ENCODE measurements around the gene CHRNB1.

The CHRNB1 gene

DNA sequence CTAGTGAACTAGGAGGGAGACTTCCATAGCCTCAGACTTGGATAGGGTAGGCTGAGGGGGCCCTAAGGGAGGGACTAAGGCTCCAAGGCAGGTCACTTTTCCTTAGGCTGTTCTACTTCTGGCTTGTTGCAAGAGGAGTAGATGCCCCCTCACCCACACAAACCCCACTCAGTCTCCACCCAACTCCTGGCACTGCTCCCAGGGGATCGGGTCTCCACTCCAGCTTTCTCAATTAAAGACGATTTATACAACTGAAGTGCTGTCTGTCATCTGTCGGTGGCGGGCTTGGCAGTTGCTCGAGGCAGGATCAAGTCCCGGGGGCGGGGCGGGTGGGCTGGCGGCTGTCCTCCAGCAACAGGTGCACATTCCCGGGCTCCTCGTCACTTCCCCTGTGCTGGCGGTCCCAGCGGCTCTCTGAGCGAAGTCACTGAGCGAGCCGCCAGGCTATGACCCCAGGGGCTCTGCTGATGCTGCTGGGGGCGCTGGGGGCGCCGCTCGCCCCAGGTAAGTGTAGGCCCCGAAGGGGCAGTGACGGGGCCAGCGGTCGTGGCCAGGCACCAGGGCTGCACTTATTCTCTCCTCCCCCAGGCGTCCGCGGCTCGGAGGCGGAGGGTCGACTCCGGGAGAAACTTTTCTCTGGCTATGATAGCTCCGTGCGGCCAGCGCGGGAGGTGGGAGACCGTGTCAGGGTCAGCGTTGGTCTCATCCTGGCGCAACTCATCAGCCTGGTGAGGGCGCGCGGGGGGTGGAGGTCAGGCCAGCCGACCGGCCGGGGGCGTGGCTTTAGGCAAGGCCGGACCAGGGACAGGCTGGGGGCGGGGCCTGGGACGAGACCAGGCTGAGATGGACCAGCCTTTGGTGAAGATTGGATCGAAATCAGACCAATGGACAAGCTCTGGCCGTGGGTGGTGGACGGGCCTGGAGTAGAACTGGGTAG, at the start of gene CHRNB1:
TSS of gene CHRNB1 (plus strand) at position 380 of the 937 bp plus-strand sequence. CDS start at position 447, 67 bp downstream.
- no peak for DNase-seq
- Histone ChIP-seq H3K4me3 (ENCODE audit: low read depth, low read length) (no peak within 1 kb of the TSS), H3K27me3 (ENCODE audit: insufficient read depth, low read depth, severe bottlenecking) (no peaks in the 10 kb centered on the region)

DNA sequence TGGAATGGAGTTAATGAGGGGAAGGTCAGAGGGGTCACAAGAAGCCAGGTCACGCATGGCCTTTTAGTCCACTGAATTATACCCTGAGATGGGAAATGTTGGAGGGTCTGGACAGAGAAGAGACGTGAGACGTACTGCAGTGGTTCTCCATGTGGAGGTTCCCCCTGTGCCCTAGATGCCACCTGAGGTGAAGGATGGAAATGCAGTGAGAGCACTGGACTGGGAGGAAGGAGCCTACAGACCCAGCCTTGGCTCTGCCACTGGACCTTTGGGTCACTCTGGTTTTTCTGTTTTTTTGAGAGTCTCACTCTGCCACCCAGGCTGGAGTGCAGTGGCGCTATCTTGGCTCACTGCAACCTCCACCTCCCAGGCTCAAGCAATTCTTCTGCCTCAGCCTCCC, 48.7 kb upstream of the CHRNB1 start:
- DNase-seq: no peak
- Histone ChIP-seq H3K9me3 (ENCODE audit: severe bottlenecking) (no peaks in the 10 kb centered on the region), H3K36me3 (peaks cover 5% of the 10 kb centered on the region), H3K27me3 (ENCODE audit: insufficient read depth, low read depth, severe bottlenecking) (no peaks in the 10 kb centered on the region), H3K27ac (no peak overlapping the region), H3K4me3 (ENCODE audit: low read depth, low read length) (no peak overlapping the region)
- no peak for TF ChIP-seq CTCF (IDR thresholded peaks at IDR 0.05; ENCODE audit: low read depth, low read length)

More for the DNA sequence above, at the start of gene CHRNB1:
- H3K36me3 ChIP-seq: no peaks in the 10 kb centered on the region
- H3K27ac ChIP-seq: no peak within 1 kb of the TSS
- H3K9me3 ChIP-seq (ENCODE audit: severe bottlenecking): no peaks in the 10 kb centered on the region
- no peak for TF ChIP-seq CTCF (IDR thresholded peaks at IDR 0.05; ENCODE audit: low read depth, low read length)

DNA sequence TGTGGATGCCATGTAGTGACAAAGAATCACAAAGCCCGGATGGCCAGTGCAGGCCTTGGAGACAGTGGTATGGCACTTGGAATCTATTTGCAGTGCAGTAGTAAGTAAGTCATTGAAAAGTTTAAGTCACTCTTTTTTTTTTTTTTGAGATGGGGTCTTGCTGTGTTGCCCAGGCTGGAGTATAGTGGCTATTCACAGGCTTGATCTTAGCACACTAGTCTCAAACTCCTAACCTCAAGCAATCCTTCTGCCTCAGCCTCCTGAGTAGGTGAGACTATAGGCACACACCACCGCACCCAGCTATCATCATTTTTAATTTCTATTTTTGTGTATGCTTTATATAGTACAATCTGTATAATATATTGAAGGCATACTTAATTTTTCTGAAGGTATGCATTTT, 46.2 kb upstream of the CHRNB1 start:
- H3K27me3 ChIP-seq (ENCODE audit: insufficient read depth, low read depth, severe bottlenecking): no peaks in the 10 kb centered on the region
- H3K9me3 ChIP-seq (ENCODE audit: severe bottlenecking): no peaks in the 10 kb centered on the region
- no peak for DNase-seq
- H3K36me3 ChIP-seq: 0 out of 2 replicates have a peak, but pooled peaks cover 2% of the 10 kb centered on the region
- H3K27ac ChIP-seq: no peak overlapping the region
- no peak for TF ChIP-seq CTCF (IDR thresholded peaks at IDR 0.05; ENCODE audit: low read depth, low read length)
- H3K4me3 ChIP-seq (ENCODE audit: low read depth, low read length): no peak overlapping the region

GRCh38 chr17:7403043-7403726, 41.7 kb upstream of the CHRNB1 start:
- H3K4me3 ChIP-seq (ENCODE audit: low read depth, low read length): peak overlapping the region; percentile 76
- 0 out of 2 replicates have a peak, but pooled peaks cover 2% of the 10 kb centered on the region for H3K36me3 ChIP-seq
- H3K9me3 ChIP-seq (ENCODE audit: severe bottlenecking): no peaks in the 10 kb centered on the region
- peak; percentile 73 for DNase-seq
- H3K27ac ChIP-seq: peak overlapping the region; percentile 85
- no peaks in the 10 kb centered on the region for H3K27me3 ChIP-seq (ENCODE audit: insufficient read depth, low read depth, severe bottlenecking)
- TF ChIP-seq CTCF (IDR thresholded peaks at IDR 0.05; ENCODE audit: low read depth, low read length): no peak

- no peaks in the 10 kb centered on the region for H3K27me3 ChIP-seq (ENCODE audit: insufficient read depth, low read depth, severe bottlenecking)
- peak overlapping the region; percentile 85 for H3K27ac ChIP-seq
- no peak for DNase-seq
- H3K36me3 ChIP-seq: peaks cover 4% of the 10 kb centered on the region; the same call in 1 of the 2 replicates
- no peak for TF ChIP-seq CTCF (IDR thresholded peaks at IDR 0.05; ENCODE audit: low read depth, low read length)
- H3K4me3 ChIP-seq (ENCODE audit: low read depth, low read length): peak overlapping the region; percentile 76
- no peaks in the 10 kb centered on the region for H3K9me3 ChIP-seq (ENCODE audit: severe bottlenecking)
Measured at GRCh38 chr17:7403727-7403976, 41.2 kb upstream of the CHRNB1 start.

Measured in WERI-Rb-1 (cell line).